ENCODE measurements around the gene PRSS58. TPM values are rescaled to one million over a fixed set of nuclear protein-coding genes. Genes with fewer than 3 reads are reported as not detected.

Gene PRSS58
- total RNA-seq, result not detected

- H3K4me3 ChIP-seq (replicated peaks in 1 of 3), result no peak within 1 kb of the TSS
- H3K36me3 ChIP-seq, result no peaks in the 10 kb centered on the region
- no peaks in the 10 kb centered on the region for H3K27me3 ChIP-seq
- 85 to 89% methylated on average over 1 of the region's 1 CpG for WGBS, 2 donors
- no peaks in the 10 kb centered on the region for H3K4me1 ChIP-seq
- no peaks in the 10 kb centered on the region for H3K9me3 ChIP-seq
- H3K27ac ChIP-seq, result no peak within 1 kb of the TSS
- intact Hi-C loops (cut with DNase I), result no loop called here
- TF ChIP-seq CTCF (IDR thresholded peaks at IDR 0.05) (no peak), POLR2A (IDR thresholded peaks at IDR 0.05) (no peak)
- no peak for DNase-seq
Measured at GRCh38 chr7:142257958-142258357, at the start of gene PRSS58. Gene PRSS58 (minus strand): TSS chr7:142258058. CDS start chr7:142257707, 351 bp downstream.

GRCh38 chr7:142307246-142307900, 49.5 kb upstream of the PRSS58 start:
- Histone ChIP-seq H3K27ac (no peak overlapping the region), H3K36me3 (no peaks in the 10 kb centered on the region), H3K4me3 (replicated peaks in 1 of 3) (no peak overlapping the region), H3K9me3 (no peaks in the 10 kb centered on the region), H3K4me1 (no peaks in the 10 kb centered on the region), H3K27me3 (no peaks in the 10 kb centered on the region)
- 80 to 88% methylated on average over 11 of the region's 11 CpGs for WGBS, 2 donors
- TF ChIP-seq CTCF (IDR thresholded peaks at IDR 0.05) (no peak), POLR2A (IDR thresholded peaks at IDR 0.05) (no peak)
- intact Hi-C loops (cut with DNase I), result no loop called here
- no peak for DNase-seq

GRCh38 chr7:142303650-142304049, 45.8 kb upstream of the PRSS58 start:
- H3K36me3 ChIP-seq, result no peaks in the 10 kb centered on the region
- H3K4me3 ChIP-seq (replicated peaks in 1 of 3), result no peak overlapping the region
- intact Hi-C loops (cut with DNase I), result no loop called here
- no peak for DNase-seq
- 22 to 23% methylated on average over 2 of the region's 2 CpGs for WGBS, 2 donors
- no peak overlapping the region for H3K27ac ChIP-seq
- no peaks in the 10 kb centered on the region for H3K4me1 ChIP-seq
- TF ChIP-seq CTCF (IDR thresholded peaks at IDR 0.05) (peak in 1 of 6 experiments; percentile 26), POLR2A (IDR thresholded peaks at IDR 0.05) (no peak)
- no peaks in the 10 kb centered on the region for H3K27me3 ChIP-seq
- no peaks in the 10 kb centered on the region for H3K9me3 ChIP-seq

- H3K9me3 ChIP-seq, result no peaks in the 10 kb centered on the region
- no peaks in the 10 kb centered on the region for H3K36me3 ChIP-seq
- intact Hi-C loops (cut with DNase I), result no loop called here
- no peaks in the 10 kb centered on the region for H3K4me1 ChIP-seq
- TF ChIP-seq POLR2A (IDR thresholded peaks at IDR 0.05), result no peak
- TF ChIP-seq CTCF (IDR thresholded peaks at IDR 0.05), result peak in 4 of 6 experiments; percentile 15 to 48 (median 39)
- no peak overlapping the region for H3K27ac ChIP-seq
- H3K27me3 ChIP-seq, result no peaks in the 10 kb centered on the region
- H3K4me3 ChIP-seq (replicated peaks in 1 of 3), result no peak overlapping the region
- 56 to 57% methylated on average over 3 of the region's 3 CpGs for WGBS, 2 donors
- DNase-seq, result no peak
Measured at GRCh38 chr7:142301923-142302550, 44.2 kb upstream of the PRSS58 start.

- Histone ChIP-seq H3K27me3 (no peaks in the 10 kb centered on the region), H3K27ac (no peak overlapping the region), H3K4me3 (replicated peaks in 1 of 3) (no peak overlapping the region), H3K4me1 (no peaks in the 10 kb centered on the region), H3K36me3 (no peaks in the 10 kb centered on the region), H3K9me3 (no peaks in the 10 kb centered on the region)
- WGBS, 2 donors, result 67 to 80% methylated on average over 3 of the region's 3 CpGs
- TF ChIP-seq POLR2A (IDR thresholded peaks at IDR 0.05), result no peak
- no peak for TF ChIP-seq CTCF (IDR thresholded peaks at IDR 0.05)
- no peak for DNase-seq
- intact Hi-C loops (cut with DNase I), result no loop called here
Measured at GRCh38 chr7:142301299-142301698, 43.4 kb upstream of the PRSS58 start.

Data from thyroid gland (tissue), 4 donors.